Daoy (cell line): ENCODE measurements around the gene FHIT. TPM values are rescaled to one million over a fixed set of nuclear protein-coding genes. Genes with fewer than 3 reads are reported as not detected.

Experiments used
- DNase-seq: peaks from one replicate; pipeline ENCODE4 v3.0.0-alpha.2; 2015; ENCODE audit warnings: low read depth
- total RNA-seq: library from RNA; depleted of rRNA; stranded (reverse); fragments of >200 nt; shearing (Covaris generic); gene quantifications from 2 replicates; pipeline ENCODE4 v1.2.3, GENCODE V29; 2014

FHIT gene
- total RNA-seq, 1 experiment from 2014 or later = not detected

DNA sequence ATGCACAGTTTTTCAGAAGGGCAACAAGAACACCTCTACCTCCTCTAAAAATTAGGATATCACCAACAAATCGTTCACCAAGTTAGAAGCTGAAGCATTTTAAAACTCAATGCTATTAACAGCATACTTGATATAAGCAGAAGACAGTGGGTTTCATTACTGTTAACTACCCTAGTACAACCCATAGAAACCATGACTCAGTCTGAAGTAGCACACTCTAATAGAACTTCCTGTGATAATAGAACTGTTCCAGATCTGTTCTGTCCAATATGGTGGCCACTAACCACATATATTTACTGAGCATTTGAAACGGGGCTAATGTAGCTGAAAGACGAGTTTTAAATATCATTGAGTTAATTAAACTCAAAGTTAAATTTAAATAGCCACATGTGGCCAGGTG lies 1075.6 kb downstream of the FHIT start:
- no peak for DNase-seq

DNA sequence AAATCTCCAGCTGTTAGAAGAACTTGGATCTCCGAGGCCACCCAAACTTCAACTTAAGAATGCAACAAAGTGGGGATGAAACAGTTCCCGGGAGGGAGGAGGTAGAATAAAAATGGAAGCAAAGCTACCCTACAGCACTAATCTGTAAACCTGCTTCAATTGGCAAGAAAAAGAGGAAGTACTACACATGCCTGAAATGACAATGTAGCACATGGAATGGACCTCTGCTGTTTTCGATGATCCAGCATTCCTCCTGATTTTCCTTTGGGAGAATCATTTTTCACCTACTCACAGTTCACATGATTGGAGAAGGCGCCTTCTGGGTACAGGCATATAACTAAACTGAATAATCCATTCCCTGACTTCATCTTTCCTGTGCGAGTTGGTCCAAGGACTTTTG lies 1081.5 kb downstream of the FHIT start:
- no peak for DNase-seq

DNA sequence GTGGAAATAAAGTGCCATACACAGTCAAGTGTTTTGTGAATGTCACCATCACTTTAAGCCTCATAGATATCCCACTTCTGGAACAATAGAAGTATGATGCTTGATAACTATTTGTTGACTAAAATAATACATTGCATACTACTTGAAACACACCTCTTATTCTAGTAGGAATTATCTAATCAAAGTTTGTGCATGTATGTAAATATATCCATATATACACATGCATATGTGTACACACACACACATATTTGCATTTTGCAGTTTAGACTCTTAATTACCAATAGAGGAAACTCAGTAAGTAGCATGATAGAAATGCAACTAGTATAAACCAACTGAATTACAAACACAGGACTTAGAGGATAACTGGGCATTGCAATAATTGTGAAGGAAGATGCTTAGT lies 1084.1 kb downstream of the FHIT start:
- DNase-seq = no peak

DNA sequence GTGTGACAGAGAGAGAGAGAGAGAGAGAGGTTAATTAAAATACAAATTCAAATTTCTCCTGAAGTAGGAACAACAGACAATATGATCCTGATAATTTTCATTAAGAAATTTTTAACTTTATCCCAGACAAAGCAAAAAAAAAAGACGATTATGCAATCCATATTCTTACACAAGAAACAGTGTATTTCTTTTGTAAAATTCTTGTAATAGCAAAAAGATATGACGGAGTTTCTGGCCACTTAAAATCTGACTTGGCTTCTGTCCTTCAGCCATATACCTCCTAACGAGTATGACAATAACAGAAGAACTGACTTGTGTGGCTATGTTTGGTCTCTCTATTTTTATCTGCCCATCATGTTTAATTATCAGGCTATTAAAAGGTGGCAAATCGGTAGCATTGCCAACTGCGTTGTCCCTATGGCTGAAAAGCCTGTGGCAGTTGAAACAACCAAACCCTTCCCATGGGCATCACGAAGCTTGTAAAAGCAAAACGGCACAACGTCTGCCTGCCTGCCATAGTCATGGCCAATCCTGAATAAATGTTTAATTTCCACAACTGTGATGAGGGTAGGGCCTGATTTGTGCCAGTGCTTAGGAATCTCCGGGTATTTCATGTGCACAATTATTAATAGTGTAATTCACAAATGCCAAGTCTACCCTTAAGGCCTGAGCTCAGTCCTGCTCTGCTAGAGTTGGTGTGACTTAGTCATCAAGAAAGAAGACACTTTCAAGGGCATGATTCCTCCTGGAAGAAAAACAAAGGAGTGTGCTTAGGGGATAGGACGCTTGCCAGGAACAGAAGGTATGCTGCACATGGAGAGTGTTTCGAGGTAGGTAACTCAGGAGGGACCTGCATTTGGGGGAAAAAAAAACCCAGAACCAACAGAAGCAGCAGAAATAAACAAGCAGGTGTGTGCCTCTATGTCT lies 1090.2 kb downstream of the FHIT start:
- DNase-seq = no peak

DNA sequence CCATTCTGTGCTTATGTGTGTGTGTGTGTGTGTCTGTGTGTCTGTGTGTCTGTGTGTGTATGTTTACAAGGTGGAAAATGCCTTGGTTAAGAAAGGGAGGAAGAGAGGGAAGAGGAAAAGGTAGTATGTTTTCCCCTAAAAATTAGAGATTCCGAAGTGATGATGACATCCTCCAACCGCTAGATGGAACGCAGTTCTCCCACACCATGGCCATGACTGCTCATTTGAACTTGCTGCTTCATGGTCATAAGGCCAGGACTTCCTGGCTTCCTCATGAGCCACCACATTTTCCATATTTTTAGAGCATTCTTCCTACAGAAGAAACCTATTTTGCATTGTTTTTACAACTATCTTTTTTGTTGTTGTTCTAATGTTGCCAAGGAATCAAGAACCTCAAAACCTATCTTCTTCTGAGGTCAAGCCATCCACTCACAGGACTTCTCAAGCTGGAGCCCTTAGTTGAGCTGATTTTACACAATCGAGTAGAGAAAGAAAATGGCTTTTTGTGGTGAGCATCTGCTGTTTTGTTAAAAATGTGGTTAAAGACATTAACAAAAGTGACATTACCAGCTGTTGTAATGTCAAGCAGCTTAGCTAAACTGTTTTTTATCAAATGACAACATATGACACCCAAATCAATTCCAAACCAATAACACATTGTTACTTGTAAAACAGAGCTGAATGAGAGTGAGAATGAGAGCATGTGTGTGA lies 1091.0 kb downstream of the FHIT start:
- DNase-seq = no peak

DNA sequence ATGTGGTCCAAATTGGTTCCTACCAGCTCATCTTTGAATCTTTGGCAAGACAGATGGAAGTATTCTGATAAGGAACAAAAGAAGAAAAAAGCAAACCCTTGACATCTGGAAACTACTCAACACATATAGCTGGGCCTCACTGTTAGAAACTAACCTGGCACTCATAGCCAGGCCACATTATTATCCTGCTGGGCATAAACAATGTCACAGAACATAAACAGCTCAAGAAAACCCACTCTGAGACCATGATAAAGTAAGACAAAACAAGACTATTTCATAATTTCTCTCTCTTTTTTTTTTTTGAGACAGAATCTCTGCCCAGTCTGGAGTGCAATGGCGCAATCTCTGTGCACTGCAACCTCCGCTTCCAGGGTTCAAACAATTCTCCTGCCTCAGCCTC lies 1093.2 kb downstream of the FHIT start:
- DNase-seq = no peak

DNA sequence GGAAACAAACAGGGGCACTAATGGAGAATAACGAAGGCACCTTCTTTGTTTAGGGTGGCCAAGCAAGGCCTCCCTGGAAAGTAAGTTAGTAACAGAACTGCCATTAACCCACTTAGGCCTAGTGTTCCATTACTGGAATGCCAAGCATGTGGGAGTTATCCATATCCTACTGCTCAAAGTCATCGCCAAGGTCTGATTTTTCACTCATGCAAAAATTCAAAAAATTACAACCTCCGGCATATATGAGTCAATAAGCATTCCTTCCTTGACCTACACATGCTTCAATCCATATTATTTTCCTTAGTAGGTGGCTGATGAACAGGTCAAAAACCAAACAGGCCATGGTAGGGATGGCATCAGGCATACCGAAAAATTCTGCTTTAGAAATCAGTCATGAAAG lies 1097.2 kb downstream of the FHIT start:
- DNase-seq = no peak

DNA sequence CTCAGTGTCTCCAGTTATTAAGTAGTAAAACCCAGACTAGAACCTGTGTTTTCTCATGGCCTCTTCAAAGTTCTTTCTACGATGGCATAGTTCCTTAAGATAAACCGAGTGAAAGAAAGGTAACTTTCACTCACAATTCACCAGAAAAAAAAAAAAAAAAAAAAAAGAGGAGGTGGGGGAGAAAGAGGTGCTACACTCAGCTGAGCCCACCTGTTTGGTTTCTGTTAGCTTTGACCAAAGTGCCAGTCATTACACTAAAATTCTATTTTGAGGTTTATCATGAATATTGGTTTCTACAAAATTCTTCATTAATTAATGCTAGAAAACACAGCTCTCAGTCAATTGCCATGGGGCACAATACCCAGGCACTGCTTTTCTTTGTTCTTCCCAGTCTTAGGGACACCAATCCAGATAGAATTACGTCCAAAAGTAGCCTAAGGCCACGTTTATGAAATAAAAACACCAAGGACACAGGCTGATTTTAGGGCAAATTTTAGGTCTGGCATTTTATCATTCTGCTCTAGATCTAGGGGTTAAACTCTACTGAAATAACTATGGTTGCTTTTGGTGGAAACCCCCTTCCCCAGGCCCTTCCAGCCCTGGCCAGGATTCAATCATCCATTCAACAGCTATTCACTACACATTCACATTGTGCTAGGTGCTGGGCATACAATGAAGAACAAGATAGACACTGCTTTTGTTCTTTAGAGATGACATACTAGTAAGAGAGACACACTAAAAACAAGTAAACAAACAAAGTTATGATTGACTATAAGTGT lies 1097.8 kb downstream of the FHIT start:
- no peak for DNase-seq

DNA sequence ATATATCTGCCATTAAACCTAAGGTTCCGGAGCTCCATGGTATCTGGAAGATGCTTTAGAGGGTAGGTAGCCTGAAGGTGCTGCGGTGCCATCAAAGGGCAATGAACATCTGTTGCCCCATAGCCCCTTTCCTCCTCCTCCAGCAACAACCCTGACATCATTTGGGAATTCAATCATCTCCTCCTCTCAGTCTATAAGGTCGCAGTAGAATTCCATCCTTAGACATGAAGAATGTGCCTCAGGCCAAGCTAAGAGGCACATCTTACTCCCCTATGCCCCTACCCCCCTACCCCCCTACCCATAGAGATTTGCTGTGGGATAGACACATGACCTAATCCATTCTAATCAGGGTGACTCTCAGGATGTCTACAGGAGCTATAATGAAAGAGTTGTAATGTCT lies 1101.8 kb downstream of the FHIT start:
- no peak for DNase-seq

DNA sequence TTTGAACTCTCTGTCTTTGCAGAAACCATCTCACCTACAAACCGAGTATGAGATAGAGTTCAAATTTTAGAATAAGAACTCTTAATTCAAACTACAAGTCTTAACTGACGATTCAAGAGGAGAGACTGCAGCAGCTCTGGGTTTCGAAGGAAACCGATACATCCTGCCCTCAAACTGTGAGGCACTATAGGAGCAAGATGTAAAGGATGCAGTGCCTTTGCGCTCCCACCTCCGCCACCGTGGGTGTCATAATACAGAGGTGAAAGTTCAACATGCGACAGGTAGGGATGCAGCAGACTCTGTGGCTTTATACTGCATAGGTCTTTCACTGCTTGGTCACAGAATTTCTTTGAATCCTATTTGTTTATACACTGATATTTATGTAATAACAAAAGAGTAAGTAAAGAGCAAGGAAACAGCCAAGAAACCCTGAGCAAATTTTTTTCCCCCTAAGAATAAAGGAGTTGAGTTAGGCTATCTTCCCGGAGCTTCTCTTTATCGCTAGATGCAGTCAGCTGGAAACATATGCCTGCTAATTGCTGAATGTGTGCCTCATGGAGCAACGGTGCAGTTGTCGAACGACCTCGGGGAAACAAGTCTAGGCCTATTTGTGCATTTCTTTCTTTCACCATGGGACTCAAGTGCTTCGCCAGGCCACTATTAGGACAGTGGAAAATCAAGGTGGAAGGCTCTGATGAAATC lies 1103.9 kb downstream of the FHIT start:
- DNase-seq = no peak

DNA sequence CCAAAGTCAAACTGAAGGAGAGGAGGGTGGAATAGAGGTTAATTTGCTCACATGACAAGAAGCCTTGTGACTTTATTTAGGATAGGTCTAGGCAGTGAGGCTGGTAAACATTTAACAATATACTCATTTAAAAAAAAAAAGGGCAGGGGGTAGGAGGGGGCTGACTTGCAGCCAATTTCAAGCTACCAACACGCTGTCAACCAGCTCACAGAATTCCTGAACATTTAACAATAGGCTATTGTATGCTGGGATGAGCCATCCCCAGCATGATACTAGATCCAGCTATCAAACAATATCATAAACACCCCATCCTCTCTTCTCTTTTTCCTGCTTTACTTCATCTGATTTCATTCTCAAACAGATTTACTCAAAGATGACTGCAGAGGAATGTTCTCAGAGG lies 1105.1 kb downstream of the FHIT start:
- DNase-seq = no peak

DNA sequence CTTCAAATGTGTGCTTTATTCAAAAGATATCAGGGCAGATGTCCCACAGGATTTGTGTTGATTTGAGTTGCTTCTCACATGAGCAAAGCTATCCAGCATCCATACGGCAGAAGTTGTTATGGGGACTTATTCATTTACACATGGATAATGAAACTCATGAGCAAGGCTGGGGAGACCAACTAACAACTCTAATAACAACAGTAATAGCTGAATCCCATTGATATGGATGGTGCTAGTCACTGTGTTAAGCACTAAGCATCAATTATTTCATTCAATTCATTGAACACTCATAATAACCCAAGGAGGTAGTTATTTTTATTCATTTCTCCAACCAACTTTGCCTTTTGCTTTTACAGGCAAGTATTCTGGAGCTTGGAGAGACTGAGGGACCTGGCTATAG lies 1107.2 kb downstream of the FHIT start:
- DNase-seq = no peak

DNA sequence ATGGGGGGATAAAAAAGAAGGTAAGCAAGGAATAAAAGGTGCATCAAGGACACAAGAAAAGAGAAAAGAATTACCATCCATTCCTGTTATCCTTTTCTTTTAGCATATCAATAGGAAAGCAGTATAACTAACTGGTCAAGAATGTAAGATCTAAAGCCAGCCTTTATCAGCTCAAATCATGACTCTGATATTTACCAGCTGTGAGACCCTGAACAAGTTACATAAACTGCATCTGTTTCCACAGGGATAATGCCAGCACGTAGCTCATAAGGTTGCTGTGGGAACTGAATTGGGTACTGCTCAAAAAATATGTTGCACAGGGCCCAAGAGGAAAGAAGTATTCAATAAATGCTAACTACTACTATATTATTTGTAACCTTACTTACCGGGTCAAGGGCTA lies 1109.2 kb downstream of the FHIT start:
- no peak for DNase-seq

DNA sequence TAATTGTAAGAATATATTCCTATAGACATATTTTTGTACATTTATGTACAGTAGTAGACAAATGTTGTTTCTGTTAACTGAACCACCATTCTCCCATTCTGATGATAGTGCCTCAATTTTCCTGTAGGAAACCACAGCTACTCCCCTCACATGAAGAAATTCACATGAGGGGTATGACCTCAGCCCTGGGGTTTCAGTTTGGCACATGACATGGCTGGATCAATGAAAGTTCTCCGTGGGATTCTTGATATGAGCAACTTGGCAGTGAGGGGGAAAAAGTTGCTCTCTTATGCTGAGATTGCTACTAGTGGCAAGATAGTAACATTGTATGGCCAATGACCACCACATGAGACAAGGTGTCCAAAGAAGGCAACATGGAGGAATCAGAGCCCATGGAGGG lies 1111.1 kb downstream of the FHIT start:
- no peak for DNase-seq

DNA sequence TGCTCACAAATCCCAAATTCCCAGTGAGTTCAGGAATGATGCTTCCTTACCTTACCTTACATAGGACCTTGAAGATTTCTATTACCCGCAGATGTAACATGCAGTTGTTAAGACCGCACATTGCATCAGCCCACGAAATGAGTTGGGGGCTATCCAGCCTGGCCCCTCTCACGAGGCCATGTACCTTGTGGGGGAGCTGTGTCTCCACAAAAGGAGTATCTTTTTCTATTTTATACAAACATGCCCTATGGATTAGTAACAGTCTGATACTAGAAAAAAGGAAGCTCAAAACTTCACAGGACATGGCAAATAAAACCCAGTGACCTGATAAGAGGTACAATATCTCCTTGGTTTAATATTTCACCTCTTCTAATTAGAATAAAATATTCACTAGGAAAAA lies 1114.7 kb downstream of the FHIT start:
- DNase-seq = no peak

DNA sequence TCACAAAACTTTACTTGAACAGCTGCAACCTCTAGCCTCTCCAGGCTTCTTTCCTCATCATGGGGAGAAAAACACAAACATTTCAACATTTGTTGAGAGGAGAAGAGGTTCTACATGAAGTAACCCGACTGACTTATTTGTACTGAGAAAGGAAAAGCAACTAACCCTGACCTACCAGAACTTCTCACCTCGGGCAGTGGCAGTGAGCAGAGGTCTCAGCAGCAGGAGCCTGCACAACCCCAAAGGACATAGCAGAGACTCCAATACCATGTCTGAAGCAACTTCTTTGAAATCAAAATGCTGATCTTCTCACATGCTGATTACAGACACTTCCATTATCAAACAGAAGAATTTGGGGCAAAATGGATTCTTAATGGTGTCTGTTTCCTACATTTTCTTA lies 1115.8 kb downstream of the FHIT start:
- no peak for DNase-seq

DNA sequence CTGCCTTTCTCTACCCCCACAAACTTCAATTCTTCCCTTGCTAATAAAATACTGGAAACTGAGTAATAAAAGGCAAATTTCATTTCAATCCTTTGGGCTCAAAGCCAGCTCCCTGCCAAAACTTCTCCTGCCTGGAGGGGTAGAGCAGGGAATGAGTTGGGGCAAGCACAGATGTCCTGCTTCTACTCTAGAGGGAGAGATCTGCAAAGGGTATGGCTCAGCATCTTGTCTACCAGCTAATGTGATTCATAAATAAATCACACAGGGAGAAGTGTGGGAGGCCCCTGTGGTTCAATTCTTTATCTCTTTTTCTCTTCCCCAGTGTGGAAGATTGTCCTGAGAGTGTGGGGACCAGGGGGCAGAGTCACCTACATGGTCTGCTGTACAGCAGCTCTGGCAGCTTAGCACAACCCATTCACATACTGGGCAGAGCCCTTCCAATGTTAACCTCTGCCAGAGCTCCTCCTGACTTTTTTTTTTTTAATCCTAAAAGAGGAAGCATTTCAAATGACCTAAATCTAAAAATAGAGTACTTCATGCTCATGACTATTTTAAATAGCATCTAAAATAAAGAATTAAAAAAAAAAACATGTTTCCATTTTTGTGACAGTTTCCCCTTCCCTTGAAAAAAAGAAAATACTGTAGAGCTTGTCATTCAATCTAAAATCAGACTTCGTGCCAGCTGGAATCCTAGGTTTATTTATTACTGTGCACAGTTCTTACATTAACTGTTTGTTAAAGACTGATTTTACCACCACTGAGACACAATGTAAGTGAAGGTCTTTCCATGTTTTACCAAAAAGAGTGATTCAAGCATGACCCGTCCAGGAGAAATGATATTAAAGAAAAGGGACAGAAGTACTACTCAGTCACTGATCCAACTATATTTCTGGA lies 1117.7 kb downstream of the FHIT start:
- no peak for DNase-seq

DNA sequence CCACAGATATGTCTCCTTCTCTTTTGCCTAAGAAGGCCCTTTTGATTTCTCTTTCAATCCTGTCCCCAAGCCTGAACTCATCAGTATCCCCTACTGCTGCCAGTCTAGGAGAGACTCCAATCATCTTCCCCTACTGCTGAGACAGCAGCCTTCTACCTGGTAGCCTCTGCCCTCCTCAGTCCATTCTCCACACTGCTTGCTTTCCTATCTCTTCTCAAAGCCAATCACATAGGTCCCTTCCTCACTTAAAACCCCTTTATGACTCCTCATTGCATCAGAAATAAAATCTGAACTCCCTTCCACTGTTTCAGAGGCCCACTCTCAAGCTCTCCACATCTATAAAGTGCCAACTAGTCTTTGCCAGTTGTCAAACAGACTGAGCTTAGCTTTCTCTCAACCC lies 1119.6 kb downstream of the FHIT start:
- no peak for DNase-seq

DNA sequence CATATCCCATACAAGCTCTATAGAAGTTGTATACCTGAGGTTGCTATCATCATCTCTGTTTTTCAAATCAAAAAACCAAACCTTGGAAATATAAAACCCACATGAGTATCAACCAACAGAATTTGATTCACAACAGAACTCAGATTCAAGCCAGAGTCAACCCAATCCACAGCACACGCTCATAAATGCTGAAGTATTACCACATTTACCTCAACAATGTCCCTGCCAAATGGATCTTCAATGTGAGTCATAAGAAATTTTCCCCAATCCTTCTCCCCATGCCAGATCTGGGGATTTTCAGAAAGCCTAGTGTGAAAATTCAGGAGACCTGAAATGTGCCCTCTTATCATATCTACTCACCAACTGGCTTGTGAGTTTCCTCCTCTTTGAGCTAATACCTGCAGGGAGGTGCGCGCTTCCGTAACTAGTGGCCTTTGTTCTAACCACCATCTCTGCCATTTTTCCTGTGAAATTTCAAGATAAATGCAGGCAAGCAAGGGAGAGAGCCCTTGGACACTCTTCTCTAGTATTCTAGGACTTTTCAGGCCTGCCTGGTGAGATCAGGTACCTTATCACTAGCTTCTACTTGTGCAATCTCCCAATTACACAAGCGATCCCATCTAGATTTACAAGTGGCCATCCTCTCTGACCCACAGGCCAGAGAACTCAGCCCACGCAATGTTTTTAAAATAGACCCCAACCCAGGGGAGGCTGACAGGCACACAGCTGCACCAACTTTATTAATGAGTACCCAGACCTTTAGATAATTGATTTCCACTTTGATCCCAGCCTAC lies 1124.5 kb downstream of the FHIT start:
- no peak for DNase-seq

DNA sequence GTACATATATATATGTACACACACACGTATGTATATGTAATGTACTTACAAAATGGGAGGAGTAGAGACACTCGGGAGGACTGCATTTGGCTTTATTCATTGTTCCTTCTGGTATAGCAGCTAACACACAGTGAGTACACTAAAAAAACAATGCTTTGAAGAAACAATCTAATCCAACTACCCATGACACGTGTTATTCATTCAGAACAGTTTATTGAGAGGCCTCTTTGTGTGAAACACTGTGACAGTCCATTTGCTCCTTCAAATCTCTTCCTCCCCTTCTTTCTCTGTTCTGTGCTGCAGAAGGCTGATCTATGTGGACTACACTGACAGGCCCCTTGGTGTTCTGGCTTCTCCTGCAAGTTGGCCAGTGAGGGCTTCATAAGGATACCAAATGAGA lies 1125.6 kb downstream of the FHIT start:
- DNase-seq = no peak
